SU-DHL-6 (cell line): ENCODE measurements around the gene POLE.

Source experiments
- H2AFZ ChIP-seq: fragments of 200-600 bp; sonication (generic); 2 replicates; pipeline ENCODE4 v1.6.1; 2014; ENCODE audit warnings: low read depth, mild to moderate bottlenecking, moderate library complexity, mixed read lengths, antibody characterized with exemption, low read length; ENCODE audit not compliant: severe bottlenecking
- H3F3A ChIP-seq: fragments of 200-600 bp; shearing (Covaris generic); 2 replicates; pipeline ENCODE4 v1.6.0; 2016; ENCODE audit warnings: antibody characterized with exemption, mild to moderate bottlenecking; ENCODE audit not compliant: insufficient read depth
- H3K27ac ChIP-seq: fragments of 200-600 bp; sonication (generic); 2 replicates; pipeline ENCODE4 v1.5.1; 2016; ENCODE audit warnings: low read depth, mild to moderate bottlenecking, low read length, moderate library complexity, mixed read lengths
- H3K27me3 ChIP-seq: fragments of 200-600 bp; sonication (generic), shearing (Covaris generic); 2 replicates; pipeline ENCODE4 v1.6.0; 2014; ENCODE audit warnings: mild to moderate bottlenecking, low read length
- H3K36me3 ChIP-seq: fragments of 200-600 bp; sonication (generic); 2 replicates; pipeline ENCODE4 v1.6.1; 2014; ENCODE audit warnings: mild to moderate bottlenecking, low read length, mixed read lengths
- H3K4me2 ChIP-seq: fragments of 300-600, 200-600 bp; shearing (Covaris generic), sonication (generic); 2 replicates; pipeline ENCODE4 v1.6.0; 2014; ENCODE audit warnings: low read length, low read depth, mild to moderate bottlenecking; ENCODE audit not compliant: poor library complexity, severe bottlenecking
- H3K4me3 ChIP-seq: fragments of 200-600 bp; sonication (generic); 2 replicates; pipeline ENCODE4 v1.5.1; 2014; ENCODE audit warnings: antibody characterized with exemption, low read length, mild to moderate bottlenecking, mixed read lengths; ENCODE audit not compliant: insufficient read depth, poor library complexity, severe bottlenecking
- H3K79me2 ChIP-seq: fragments of 200-600 bp; sonication (generic); 2 replicates; pipeline ENCODE4 v1.6.1; 2014; ENCODE audit warnings: mild to moderate bottlenecking, low read length, moderate library complexity; ENCODE audit not compliant: insufficient read depth
- H3K9ac ChIP-seq: fragments of 200-600 bp; sonication (generic); 2 replicates; pipeline ENCODE4 v1.7.0; 2014; ENCODE audit warnings: mild to moderate bottlenecking, low read length
- H3K9me2 ChIP-seq: fragments of 200-600 bp; sonication (generic); replicated peaks from 2 replicates; pipeline ENCODE4 v1.6.1; 2014; ENCODE audit warnings: low read length; ENCODE audit not compliant: insufficient read depth
- H3K9me3 ChIP-seq: fragments of 200-600 bp; sonication (generic); 2 replicates; pipeline ENCODE4 v1.6.1; 2014; ENCODE audit warnings: low read length, mixed read lengths; ENCODE audit not compliant: insufficient read depth
- H4K20me1 ChIP-seq: fragments of 200-600 bp; sonication (generic); 2 replicates; pipeline ENCODE4 v1.6.1; 2014; ENCODE audit warnings: low read depth, mild to moderate bottlenecking, antibody characterized with exemption, low read length, moderate library complexity, mixed read lengths
- CTCF ChIP-seq: fragments of 200-600 bp; sonication (generic); IDR thresholded peaks from one replicate; pipeline ENCODE4 v1.5.1; 2017; ENCODE audit warnings: antibody characterized with exemption, mild to moderate bottlenecking, low read length, moderate library complexity; ENCODE audit not compliant: insufficient read depth, poor library complexity, severe bottlenecking
- EZH2phosphoT487 ChIP-seq: fragments of 200-600 bp; sonication (generic), shearing (Covaris generic); conservative IDR thresholded peaks from 2 replicates; pipeline ENCODE4 v1.6.1; 2018; ENCODE audit warnings: mild to moderate bottlenecking, antibody characterized with exemption, low read length, moderate library complexity, mixed read lengths

Gene POLE

GRCh38 chr12:132610051-132610759 is 76.9 kb downstream of the POLE start, which contains the start of gene LRCOL1:
TSS of gene LRCOL1 (minus strand) at chr12:132610582. CDS start at chr12:132606251, 4,331 bp downstream.
- Histone ChIP-seq H3K4me2 (no peak within 1 kb of the TSS), H2AFZ (no peak within 1 kb of the TSS)

DNA sequence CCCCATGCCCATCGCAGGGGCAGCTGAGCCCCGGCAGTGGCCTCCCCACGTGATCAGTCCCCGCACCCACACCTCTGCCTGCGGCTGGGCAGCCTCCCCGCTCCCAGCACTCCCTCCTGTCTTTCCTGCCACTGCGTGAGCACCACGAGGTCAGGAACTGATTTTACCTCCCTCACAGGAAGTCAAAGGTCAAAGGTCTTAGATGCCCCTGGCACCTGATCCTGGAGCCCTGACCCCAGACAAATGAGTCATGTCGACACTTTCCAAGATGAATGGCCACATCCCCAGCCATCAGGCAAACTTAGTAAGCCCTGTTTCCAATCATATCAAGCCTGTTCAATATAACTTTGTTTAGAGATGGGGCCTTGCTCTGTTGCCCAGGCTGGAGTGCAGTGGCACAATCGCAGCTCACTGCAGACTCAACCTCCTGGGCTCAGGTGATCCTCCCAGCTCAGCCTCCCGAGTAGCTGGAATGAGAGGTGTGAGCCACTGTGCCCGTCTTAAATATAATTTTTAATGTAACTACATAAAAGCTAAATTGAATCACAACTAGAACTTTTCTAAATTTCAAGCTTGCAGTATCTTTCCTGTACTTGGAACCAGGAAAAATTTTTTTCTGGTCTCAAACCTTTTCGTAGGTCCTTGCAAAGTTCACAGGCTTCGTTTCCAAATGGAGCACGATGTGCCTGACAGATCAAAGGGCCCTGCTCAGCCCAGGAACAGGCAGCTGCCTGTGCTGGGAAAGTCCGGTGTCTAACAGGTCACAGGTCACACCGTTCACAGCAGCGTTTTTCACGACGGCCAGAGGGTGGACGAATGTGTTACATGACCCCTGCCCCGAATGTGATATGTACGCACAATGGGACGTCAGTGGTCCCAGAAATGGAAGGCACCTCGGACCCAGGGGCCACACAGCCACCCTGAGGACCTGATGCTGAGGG is 78.6 kb downstream of the POLE start:
- Histone ChIP-seq H3K36me3 (no peaks in the 10 kb centered on the region), H3K9me3 (no peaks in the 10 kb centered on the region; the same call in 1 of the 2 replicates), H3K27me3 (no peaks in the 10 kb centered on the region), H3K79me2 (no peaks in the 10 kb centered on the region), H3K9ac (no peak overlapping the region), H3K4me2 (no peak overlapping the region), H3K4me3 (no peak overlapping the region), H4K20me1 (no peaks in the 10 kb centered on the region), H3F3A (no peaks in the 10 kb centered on the region), H3K9me2 (no peaks in the 10 kb centered on the region), H3K27ac (no peak overlapping the region), H2AFZ (no peak overlapping the region)
- TF ChIP-seq CTCF (no peak), EZH2phosphoT487 (no peak)

More at GRCh38 chr12:132610051-132610759, 76.9 kb downstream of the POLE start, which contains the start of gene LRCOL1:
- Histone ChIP-seq H3K27me3 (no peaks in the 10 kb centered on the region), H3F3A (no peaks in the 10 kb centered on the region), H3K9me2 (no peaks in the 10 kb centered on the region), H3K9me3 (no peaks in the 10 kb centered on the region; the same call in 1 of the 2 replicates), H3K27ac (no peak within 1 kb of the TSS), H4K20me1 (no peaks in the 10 kb centered on the region), H3K79me2 (no peaks in the 10 kb centered on the region), H3K4me3 (no peak within 1 kb of the TSS), H3K36me3 (no peaks in the 10 kb centered on the region), H3K9ac (no peak within 1 kb of the TSS)
- TF ChIP-seq CTCF (no peak), EZH2phosphoT487 (no peak)

- H3K4me2 ChIP-seq: no peak overlapping the region
Observed at GRCh38 chr12:132606927-132607326, 80.2 kb downstream of the POLE start.

More at GRCh38 chr12:132606927-132607326, 80.2 kb downstream of the POLE start:
- Histone ChIP-seq H3K9me2 (no peaks in the 10 kb centered on the region), H3F3A (no peaks in the 10 kb centered on the region), H3K79me2 (no peaks in the 10 kb centered on the region), H3K4me3 (no peak overlapping the region), H3K9ac (no peak overlapping the region), H3K9me3 (no peaks in the 10 kb centered on the region; the same call in 1 of the 2 replicates), H4K20me1 (no peaks in the 10 kb centered on the region), H3K27ac (no peak overlapping the region), H3K27me3 (no peaks in the 10 kb centered on the region), H3K36me3 (no peaks in the 10 kb centered on the region), H2AFZ (no peak overlapping the region)
- TF ChIP-seq CTCF (no peak), EZH2phosphoT487 (no peak)
